ENCODE results near the gene LAMC2.

LAMC2 gene

GRCh38 chr1:183152180-183152579 lies 33.9 kb upstream of the LAMC2 start:
- DNase-seq (ENCODE audit: low spot score), result no peak
- in situ Hi-C loops (cut with MboI; ENCODE audit: low pct_unique_long_range_greater_than_20kb, low sequenced_read_pairs, unreplicated experiment), result no loop called here
- TF ChIP-seq CTCF (IDR thresholded peaks at IDR 0.05; ENCODE audit: extremely low read depth, insufficient read depth, missing control alignments), result no peak

DNA sequence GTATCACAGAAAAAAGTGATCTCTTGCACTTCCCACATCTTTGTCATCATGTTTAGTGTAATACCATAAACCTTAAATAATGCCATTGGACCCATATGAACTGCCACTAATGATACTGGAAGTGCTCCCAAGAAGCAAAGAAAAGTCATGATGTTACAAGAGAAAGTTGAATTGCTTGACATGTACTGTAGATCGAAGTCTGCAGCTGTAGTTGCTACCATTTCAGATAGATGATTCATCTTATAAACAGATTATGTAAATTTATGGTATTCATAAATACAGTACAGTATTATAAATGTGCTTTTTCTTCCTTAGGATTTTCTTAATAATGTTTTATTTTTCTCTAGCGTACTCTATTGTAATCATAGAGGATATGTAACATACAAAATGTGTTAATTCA lies 30.1 kb upstream of the LAMC2 start:
- no peak for TF ChIP-seq CTCF (IDR thresholded peaks at IDR 0.05; ENCODE audit: extremely low read depth, insufficient read depth, missing control alignments)
- in situ Hi-C loops (cut with MboI; ENCODE audit: low pct_unique_long_range_greater_than_20kb, low sequenced_read_pairs, unreplicated experiment), result no loop called here
- no peak for DNase-seq (ENCODE audit: low spot score)

- DNase-seq (ENCODE audit: low spot score), result no peak
- in situ Hi-C loops (cut with MboI; ENCODE audit: low pct_unique_long_range_greater_than_20kb, low sequenced_read_pairs, unreplicated experiment), result no loop called here
- no peak for TF ChIP-seq CTCF (IDR thresholded peaks at IDR 0.05; ENCODE audit: extremely low read depth, insufficient read depth, missing control alignments)
These were observed 26.1 kb upstream of the LAMC2 start for GRCh38 chr1:183159960-183160359.

DNA sequence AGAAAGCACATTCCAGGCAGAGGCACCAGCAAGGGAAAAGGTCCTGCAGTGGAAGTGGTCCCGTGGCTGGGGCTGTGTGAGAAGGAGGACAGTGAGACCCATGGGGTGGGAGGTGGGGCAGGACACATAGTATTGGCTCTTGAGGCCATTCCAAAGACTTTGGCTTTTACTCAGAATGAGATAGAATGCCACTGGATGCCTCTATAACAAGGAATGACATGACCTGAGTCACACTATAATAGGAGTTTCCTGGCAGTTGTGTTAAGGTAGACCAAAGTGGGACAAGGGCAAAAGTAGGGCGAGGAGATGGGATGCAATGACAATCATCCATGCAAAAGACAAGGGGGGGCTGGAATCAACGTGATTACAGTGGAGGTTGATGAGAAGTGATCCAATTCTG lies 24.7 kb upstream of the LAMC2 start:
- in situ Hi-C loops (cut with MboI; ENCODE audit: low pct_unique_long_range_greater_than_20kb, low sequenced_read_pairs, unreplicated experiment), result no loop called here
- TF ChIP-seq CTCF (IDR thresholded peaks at IDR 0.05; ENCODE audit: extremely low read depth, insufficient read depth, missing control alignments), result no peak
- no peak for DNase-seq (ENCODE audit: low spot score)

DNA sequence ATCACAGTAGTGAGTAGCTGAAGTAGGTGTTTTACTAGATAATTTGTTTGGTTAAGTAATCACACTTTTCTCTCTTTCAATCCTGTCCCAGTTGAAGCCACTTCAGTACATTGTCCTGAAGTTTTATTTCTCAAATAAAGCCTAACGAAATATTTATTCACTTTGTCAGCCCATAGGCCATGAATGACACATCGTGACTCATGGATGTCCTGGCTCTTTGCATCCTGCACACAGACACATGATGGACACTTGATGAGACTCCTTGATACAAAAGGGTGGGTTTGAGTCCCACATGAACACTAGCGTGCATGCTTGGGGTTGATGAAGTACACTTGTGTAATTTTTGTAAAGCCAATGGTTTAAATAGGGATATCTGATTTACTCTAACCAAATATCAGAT lies 22.7 kb upstream of the LAMC2 start:
- in situ Hi-C loops (cut with MboI; ENCODE audit: low pct_unique_long_range_greater_than_20kb, low sequenced_read_pairs, unreplicated experiment), result no loop called here
- no peak for TF ChIP-seq CTCF (IDR thresholded peaks at IDR 0.05; ENCODE audit: extremely low read depth, insufficient read depth, missing control alignments)
- no peak for DNase-seq (ENCODE audit: low spot score)

DNA sequence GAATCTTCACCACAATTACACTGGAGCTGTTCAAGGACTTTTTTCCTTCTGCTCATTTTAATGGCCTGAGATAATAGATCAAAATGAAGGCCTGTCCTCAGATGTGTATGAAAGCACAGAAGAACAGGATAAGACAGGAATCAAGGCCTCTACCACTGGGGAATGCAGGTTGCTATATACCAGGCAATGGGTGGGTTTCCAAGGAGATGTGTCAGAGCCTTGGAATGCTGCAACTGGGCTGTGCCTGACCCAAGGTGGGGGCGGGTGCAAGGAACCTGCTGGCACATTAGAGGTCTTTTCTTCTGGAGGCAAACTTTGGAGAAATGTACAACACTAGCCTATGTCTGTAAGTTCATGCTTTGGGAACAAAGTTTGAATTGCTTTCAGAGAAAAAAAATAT lies 21.7 kb upstream of the LAMC2 start:
- in situ Hi-C loops (cut with MboI; ENCODE audit: low pct_unique_long_range_greater_than_20kb, low sequenced_read_pairs, unreplicated experiment), result no loop called here
- no peak for DNase-seq (ENCODE audit: low spot score)
- TF ChIP-seq CTCF (IDR thresholded peaks at IDR 0.05; ENCODE audit: extremely low read depth, insufficient read depth, missing control alignments), result no peak

DNA sequence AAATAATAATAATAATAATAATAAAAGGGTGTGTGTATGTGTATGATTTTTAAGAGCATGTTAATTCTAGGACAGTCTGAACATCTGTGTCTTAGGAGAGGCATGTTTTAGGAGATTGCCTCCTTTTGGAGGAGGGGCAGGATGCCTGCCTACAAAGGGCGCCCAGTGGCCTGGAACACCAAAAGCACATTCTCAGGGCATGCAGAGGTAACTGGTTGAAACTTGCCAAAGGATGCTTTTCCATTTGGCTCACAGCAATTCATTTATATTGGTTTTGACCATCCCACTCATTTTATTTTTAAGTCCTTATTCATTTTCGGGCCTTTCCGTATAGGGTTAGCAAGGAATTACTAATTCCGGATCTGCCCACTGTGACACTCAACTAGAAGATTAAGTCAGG lies 21.1 kb upstream of the LAMC2 start:
- TF ChIP-seq CTCF (IDR thresholded peaks at IDR 0.05; ENCODE audit: extremely low read depth, insufficient read depth, missing control alignments), result no peak
- in situ Hi-C loops (cut with MboI; ENCODE audit: low pct_unique_long_range_greater_than_20kb, low sequenced_read_pairs, unreplicated experiment), result no loop called here
- DNase-seq (ENCODE audit: low spot score), result no peak
